Measurements from ENCODE around the gene SLC1A2.

Gene SLC1A2

DNA sequence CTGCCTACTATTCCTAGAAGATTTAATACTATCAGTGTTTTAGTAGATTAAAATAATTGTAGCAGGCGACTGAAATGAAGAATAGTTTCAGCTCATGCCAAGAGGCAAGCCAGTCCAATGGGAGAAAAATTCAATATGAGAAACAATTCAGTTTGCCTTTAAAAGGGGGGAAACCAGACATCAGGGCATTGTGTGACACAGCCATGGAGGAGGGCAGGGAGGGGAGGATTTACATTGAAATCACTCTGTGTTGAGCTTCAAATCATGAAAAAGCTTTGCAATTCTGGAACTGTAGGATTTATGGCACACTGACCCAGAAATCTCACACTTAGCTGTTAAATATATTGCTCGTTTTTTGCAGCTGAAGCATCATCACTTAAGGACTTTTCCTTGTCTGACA is 4.6 kb downstream of the SLC1A2 start:
- no peak for DNase-seq (ENCODE audit: low read depth)
- no peak overlapping the region for H3K4me3 ChIP-seq (ENCODE audit: low read length)
- no peak for TF ChIP-seq CTCF (IDR thresholded peaks at IDR 0.05; ENCODE audit: insufficient read depth, low read depth, low read length, missing control alignments)

GRCh38 chr11:35414311-35414710 is 5.0 kb downstream of the SLC1A2 start:
- H3K4me3 ChIP-seq (ENCODE audit: low read length), result no peak overlapping the region
- no peak for DNase-seq (ENCODE audit: low read depth)
- TF ChIP-seq CTCF (IDR thresholded peaks at IDR 0.05; ENCODE audit: insufficient read depth, low read depth, low read length, missing control alignments), result no peak

DNA sequence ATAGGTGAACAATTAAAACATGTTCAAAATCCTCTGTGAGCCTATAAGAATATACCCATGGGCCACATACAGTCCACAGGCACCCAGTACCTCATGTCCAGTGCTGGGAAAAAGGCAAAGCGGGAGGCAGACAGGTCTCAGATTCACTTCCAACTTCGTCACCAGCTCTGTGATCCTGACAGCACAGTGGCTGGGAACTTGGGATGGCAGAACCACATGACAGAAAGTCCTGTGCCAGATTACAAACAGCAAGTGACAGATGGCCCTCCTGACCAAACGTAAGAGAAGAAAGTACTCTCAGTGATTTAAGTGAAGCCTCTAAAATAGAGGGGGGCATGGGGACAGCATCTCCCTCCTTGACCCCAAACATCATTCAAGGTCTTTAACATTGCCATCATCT is 5.8 kb downstream of the SLC1A2 start:
- DNase-seq (ENCODE audit: low read depth), result no peak
- no peak overlapping the region for H3K4me3 ChIP-seq (ENCODE audit: low read length)
- no peak for TF ChIP-seq CTCF (IDR thresholded peaks at IDR 0.05; ENCODE audit: insufficient read depth, low read depth, low read length, missing control alignments)

DNA sequence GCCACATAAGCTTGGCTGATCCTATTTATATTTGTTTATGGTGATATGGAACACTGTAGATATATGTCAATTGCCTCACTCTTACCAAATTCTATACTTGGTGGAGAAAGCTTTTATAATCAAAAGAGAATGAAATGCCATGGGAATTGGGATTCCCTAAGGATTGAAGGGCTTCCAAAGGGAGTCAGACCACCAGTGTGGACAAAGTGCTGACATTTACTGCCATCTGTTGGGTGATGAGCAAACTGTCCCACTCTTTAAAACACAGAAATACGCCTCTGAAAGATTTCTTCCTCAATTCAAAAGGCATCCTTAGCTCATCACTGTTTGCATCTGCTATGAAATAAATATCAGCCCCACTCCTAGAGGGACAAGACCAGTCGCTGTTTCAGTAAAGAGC is 7.1 kb downstream of the SLC1A2 start:
- no peak for DNase-seq (ENCODE audit: low read depth)
- no peak overlapping the region for H3K4me3 ChIP-seq (ENCODE audit: low read length)
- TF ChIP-seq CTCF (IDR thresholded peaks at IDR 0.05; ENCODE audit: insufficient read depth, low read depth, low read length, missing control alignments), result peak; percentile 54

DNA sequence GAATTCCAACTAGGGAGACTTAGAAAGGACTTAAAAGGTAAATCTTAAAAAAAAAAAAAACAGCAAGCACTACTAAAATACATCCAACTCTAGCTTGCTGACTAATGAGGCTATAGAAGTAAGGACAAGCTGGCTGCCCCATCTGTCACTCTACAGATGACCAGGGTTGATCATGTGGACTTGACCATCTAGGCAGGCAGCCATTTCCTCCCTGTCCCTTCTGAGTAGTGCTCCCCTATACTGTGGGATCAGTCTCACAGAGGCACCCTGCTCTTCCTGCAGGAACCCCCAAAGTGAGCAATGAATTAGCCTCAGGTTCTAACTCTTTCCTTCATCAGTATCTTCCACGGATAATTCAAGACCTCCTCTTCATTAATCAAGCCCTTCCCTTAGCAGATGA is 12.3 kb downstream of the SLC1A2 start:
- TF ChIP-seq CTCF (IDR thresholded peaks at IDR 0.05; ENCODE audit: insufficient read depth, low read depth, low read length, missing control alignments), result no peak
- DNase-seq (ENCODE audit: low read depth), result no peak
- no peak overlapping the region for H3K4me3 ChIP-seq (ENCODE audit: low read length)

DNA sequence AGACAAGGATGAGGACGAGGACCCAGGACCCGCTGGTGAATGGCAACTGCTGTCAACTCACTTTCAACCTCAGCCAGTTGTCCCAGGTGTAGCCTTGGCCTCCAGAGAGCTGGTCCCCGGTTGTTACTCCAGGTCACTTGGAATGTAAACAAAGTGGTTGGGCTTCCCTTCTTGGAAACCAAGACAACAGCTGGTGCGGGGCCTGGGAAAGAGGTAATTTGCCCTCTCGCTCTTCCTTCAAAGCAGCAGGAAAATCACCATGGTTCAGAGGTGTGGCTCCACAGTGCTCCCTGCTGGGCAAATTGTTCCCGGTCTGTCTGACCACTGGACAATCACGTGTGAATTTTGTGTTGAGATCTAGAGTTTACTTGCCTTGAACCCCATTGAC is 15.0 kb downstream of the SLC1A2 start:
- no peak overlapping the region for H3K4me3 ChIP-seq (ENCODE audit: low read length)
- DNase-seq (ENCODE audit: low read depth), result no peak
- peak; percentile 45 for TF ChIP-seq CTCF (IDR thresholded peaks at IDR 0.05; ENCODE audit: insufficient read depth, low read depth, low read length, missing control alignments)

GRCh38 chr11:35403765-35404387 is 15.5 kb downstream of the SLC1A2 start:
- no peak for DNase-seq (ENCODE audit: low read depth)
- H3K4me3 ChIP-seq (ENCODE audit: low read length), result no peak overlapping the region
- TF ChIP-seq CTCF (IDR thresholded peaks at IDR 0.05; ENCODE audit: insufficient read depth, low read depth, low read length, missing control alignments), result no peak
